HFF-Myc (cell line): ENCODE data around the gene SLC7A5.
"Not testable (repeated sequence)": the region's sequence is repeated elsewhere in the genome, so short reads cannot be mapped to it uniquely, and the experiment has no call there.

Experiments
- DNase-seq: peaks from one replicate; pipeline ENCODE4 v3.0.0-alpha.2; 2011; ENCODE audit warnings: low read depth; ENCODE audit errors: extremely low read depth
- H3K4me3 ChIP-seq: replicated peaks from 2 replicates; pipeline ENCODE4 v1.5.1; 2011; ENCODE audit warnings: low read depth, mild to moderate bottlenecking, control low read depth, low read length
- CTCF ChIP-seq: IDR thresholded peaks from 2 replicates; pipeline ENCODE4 v1.5.1; 2012; ENCODE audit warnings: mild to moderate bottlenecking, low read depth, low read length, control low read depth; ENCODE audit errors: missing control alignments

SLC7A5 gene

GRCh38 chr16:87791295-87792204, 77.8 kb downstream of the SLC7A5 start:
- H3K4me3 ChIP-seq, result no peak overlapping the region
- no peak for TF ChIP-seq CTCF
- no peak for DNase-seq

GRCh38 chr16:87790292-87791100, 78.8 kb downstream of the SLC7A5 start:
- TF ChIP-seq CTCF, result no peak
- no peak for DNase-seq
- H3K4me3 ChIP-seq, result no peak overlapping the region

GRCh38 chr16:87789437-87790291, 79.6 kb downstream of the SLC7A5 start:
- H3K4me3 ChIP-seq, result no peak overlapping the region
- TF ChIP-seq CTCF, result no peak
- DNase-seq, result no peak

- not testable (repeated sequence) for DNase-seq, H3K4me3 ChIP-seq
Observed at GRCh38 chr16:87788730-87789436, 80.4 kb downstream of the SLC7A5 start.

- DNase-seq, H3K4me3 ChIP-seq: not testable (repeated sequence)
Observed at GRCh38 chr16:87787451-87788091, 81.7 kb downstream of the SLC7A5 start.

- TF ChIP-seq CTCF, result no peak
- H3K4me3 ChIP-seq, result no peak overlapping the region
- DNase-seq, result no peak
Observed at GRCh38 chr16:87784812-87785211, 84.5 kb downstream of the SLC7A5 start.

GRCh38 chr16:87782033-87782432, 87.3 kb downstream of the SLC7A5 start:
- DNase-seq, result no peak
- no peak for TF ChIP-seq CTCF
- H3K4me3 ChIP-seq, result no peak overlapping the region
